Kidney (tissue), 14 donors: ENCODE results near the gene ZNF488. TPM values are rescaled to one million over a fixed set of nuclear protein-coding genes. Genes with fewer than 3 reads are reported as not detected.

Experiments
- DNase-seq, 5 donors: peaks; one replicate each; pipeline ENCODE4 v3.0.0-alpha.2; 2013 to 2020
- FAIRE-seq: peaks from 2 replicates; lab custom pipeline; 2012; peaks lifted over from hg19 to GRCh38; lab: Jason Lieb, UNC
- H3K27ac ChIP-seq, 2 donors: one replicate each; pipeline ENCODE4 v1.7.0; 2013; ENCODE audit warnings: low read depth in 2 of 2, low read length in 2 of 2, inconsistent platforms in 1 of 2
- H3K27me3 ChIP-seq: one replicate; pipeline ENCODE4 v1.7.1; 2013; ENCODE audit warnings: low read length, inconsistent platforms; ENCODE audit not compliant: control insufficient read depth, insufficient read depth
- H3K36me3 ChIP-seq, 3 donors: one replicate each; pipeline versions ENCODE4 v1.7.0 to v1.7.1; 2013; ENCODE audit warnings: low read length in 3 of 3, control low read depth in 1 of 3, inconsistent platforms in 1 of 3; ENCODE audit not compliant: insufficient read depth in 3 of 3, control insufficient read depth in 2 of 3
- H3K4me1 ChIP-seq, 3 donors: one replicate each; pipeline versions ENCODE4 v1.7.0 to v1.7.1; 2013; ENCODE audit warnings: low read length in 3 of 3, inconsistent platforms in 1 of 3, low read depth in 1 of 3; ENCODE audit not compliant: control insufficient read depth in 2 of 3, insufficient read depth in 2 of 3
- H3K4me3 ChIP-seq, 3 donors: one replicate each; pipeline versions ENCODE4 v1.7.0 to v1.8.1; 2013; ENCODE audit warnings: low read length in 3 of 3, control low read depth in 1 of 3, inconsistent platforms in 1 of 3
- H3K9ac ChIP-seq, 3 donors: one replicate each; pipeline versions ENCODE4 v1.7.0 to v1.7.1; 2013; ENCODE audit warnings: low read length in 3 of 3, control low read depth in 1 of 3, inconsistent platforms in 1 of 3
- H3K9me3 ChIP-seq, 3 donors: one replicate each; pipeline versions ENCODE4 v1.7.0 to v1.7.1; 2013; ENCODE audit warnings: low read length in 3 of 3, control low read depth in 1 of 3, inconsistent platforms in 1 of 3; ENCODE audit not compliant: control insufficient read depth in 2 of 3, insufficient read depth in 1 of 3
- intact Hi-C: fragments of 100-400 bp; cut with DNase I; formaldehyde crosslinking; loops from one replicate; pipeline ENCODE4 v1.11.1; 2022
- polyA plus RNA-seq: library from polyadenylated mRNA; stranded (reverse); fragments of 350-450 nt; fragmentation: Illumina TruSeq; extraction: RNeasy Lipid Tissue Mini Kit (QIAGEN cat#74804); gene quantifications from one replicate; pipeline ENCODE4 v1.2.3, GENCODE V29; 2014; ENCODE audit warnings: low read depth, low replicate concordance; ENCODE audit not compliant: insufficient read depth
- total RNA-seq: library from RNA; stranded (reverse); fragmentation: NEBNext Ultra II Directional; extraction: Animal tissue kit (Norgen Biotek cat#: 25700); gene quantifications from one replicate; pipeline ENCODE4 v1.2.1, GENCODE V29; 2021
- TF ChIP-seq, protein P1 (sequence below): IDR thresholded peaks from 3 replicates; pipeline ENCODE4 v1.5.1; 2012; ENCODE audit warnings: mild to moderate bottlenecking, moderate library complexity, borderline replicate concordance; ENCODE audit not compliant: insufficient read depth; ENCODE audit errors: extremely low read depth
- donor health status: control.
- donor health status: control.
- donor health status: control.
- donor health status: control.
- donor health status: control.
- donor health status: DM: yes; HTN: yes; CAD: no.
- donor health status: Normal renal cell carcinoma (clear cell type).

The ZNF488 gene
- total and polyA plus RNA-seq, 2 donors from 2014 or later = 0.09 to 4.0 TPM

DNA sequence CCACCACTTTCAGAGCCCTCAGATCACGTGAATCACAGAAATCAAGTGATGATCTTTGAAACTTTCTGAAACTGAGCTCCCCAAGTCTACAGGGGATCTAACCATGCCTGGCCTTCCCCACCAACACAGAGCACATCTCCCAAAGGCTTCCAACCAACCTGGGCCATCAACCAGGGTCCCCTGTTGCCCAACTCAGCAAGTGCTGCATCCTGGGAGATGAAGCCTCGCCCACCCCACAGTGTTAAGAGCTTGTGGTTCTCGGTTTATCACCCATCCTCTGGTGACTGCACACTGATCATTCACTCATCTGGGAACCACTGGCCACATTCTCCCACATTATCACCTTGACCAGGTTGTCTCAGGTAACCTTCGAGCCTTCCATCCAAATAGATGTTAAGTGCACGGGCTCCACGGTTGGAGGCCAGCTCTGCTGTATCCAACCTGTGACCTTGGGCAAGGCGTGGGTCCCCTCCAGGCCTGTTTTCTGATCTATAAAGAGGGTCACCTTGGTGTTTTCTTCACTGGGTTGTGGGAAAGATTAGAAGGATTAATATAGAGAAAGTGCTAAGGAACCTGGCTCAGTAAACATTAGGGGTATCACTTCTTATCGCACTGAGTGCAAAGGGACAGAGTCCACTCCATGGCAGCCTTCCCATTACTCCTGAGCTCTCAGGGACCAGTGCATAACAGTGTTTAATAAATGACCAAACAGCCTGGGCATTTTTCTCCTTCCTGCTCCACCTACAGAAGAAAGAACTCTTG is 3.6 kb downstream of the ZNF488 start:
- H3K36me3 ChIP-seq = no peaks in the 10 kb centered on the region
- DNase-seq (peak in 2 of 5 donors; percentile 7 to 15), FAIRE-seq (no peak)
- TF ChIP-seq, protein P1, sequence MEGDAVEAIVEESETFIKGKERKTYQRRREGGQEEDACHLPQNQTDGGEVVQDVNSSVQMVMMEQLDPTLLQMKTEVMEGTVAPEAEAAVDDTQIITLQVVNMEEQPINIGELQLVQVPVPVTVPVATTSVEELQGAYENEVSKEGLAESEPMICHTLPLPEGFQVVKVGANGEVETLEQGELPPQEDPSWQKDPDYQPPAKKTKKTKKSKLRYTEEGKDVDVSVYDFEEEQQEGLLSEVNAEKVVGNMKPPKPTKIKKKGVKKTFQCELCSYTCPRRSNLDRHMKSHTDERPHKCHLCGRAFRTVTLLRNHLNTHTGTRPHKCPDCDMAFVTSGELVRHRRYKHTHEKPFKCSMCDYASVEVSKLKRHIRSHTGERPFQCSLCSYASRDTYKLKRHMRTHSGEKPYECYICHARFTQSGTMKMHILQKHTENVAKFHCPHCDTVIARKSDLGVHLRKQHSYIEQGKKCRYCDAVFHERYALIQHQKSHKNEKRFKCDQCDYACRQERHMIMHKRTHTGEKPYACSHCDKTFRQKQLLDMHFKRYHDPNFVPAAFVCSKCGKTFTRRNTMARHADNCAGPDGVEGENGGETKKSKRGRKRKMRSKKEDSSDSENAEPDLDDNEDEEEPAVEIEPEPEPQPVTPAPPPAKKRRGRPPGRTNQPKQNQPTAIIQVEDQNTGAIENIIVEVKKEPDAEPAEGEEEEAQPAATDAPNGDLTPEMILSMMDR = no peak
- H3K9ac ChIP-seq = no peak overlapping the region
- peaks cover 0 to 9% (median 2%) of the 10 kb centered on the region in 3 donors for H3K4me1 ChIP-seq
- no peak overlapping the region for H3K27ac ChIP-seq
- intact Hi-C loops = loop anchor here (5.0 kb wide), 1 partner anchor 1098 kb away; no protein-coding TSS in a partner anchor
- no peak overlapping the region for H3K4me3 ChIP-seq
- H3K27me3 ChIP-seq = no peaks in the 10 kb centered on the region
- H3K9me3 ChIP-seq = no peaks in the 10 kb centered on the region

DNA sequence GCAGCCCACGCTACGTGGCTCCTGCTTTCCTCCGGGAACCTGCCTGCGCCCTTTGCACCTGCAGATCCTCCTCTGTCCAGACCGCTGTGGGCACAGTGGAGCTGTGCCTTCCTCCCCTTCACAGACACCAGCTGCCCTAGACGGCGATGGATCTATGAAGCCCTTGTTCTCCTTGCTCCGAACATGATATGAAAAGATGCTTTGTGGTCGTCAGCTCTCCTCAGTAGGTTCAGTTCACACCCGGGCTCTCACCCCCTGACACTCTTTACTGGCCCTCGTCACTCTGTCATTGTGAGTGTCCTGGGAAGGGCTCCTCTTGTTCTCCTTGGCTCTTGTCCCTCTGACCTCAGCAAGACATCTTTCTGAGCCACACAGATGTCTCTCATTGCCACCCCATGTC is 4.2 kb downstream of the ZNF488 start:
- H3K9me3 ChIP-seq = no peaks in the 10 kb centered on the region
- FAIRE-seq (no peak), DNase-seq (peak in 1 of 5 donors; percentile 7)
- TF ChIP-seq, protein P1 = no peak
- no peak overlapping the region for H3K4me3 ChIP-seq
- H3K36me3 ChIP-seq = no peaks in the 10 kb centered on the region
- H3K27me3 ChIP-seq = no peaks in the 10 kb centered on the region
- H3K9ac ChIP-seq = no peak overlapping the region
- peaks cover 0 to 9% (median 1%) of the 10 kb centered on the region in 3 donors for H3K4me1 ChIP-seq
- intact Hi-C loops = loop anchor here (5.0 kb wide), 1 partner anchor 1098 kb away; no protein-coding TSS in a partner anchor
- no peak overlapping the region for H3K27ac ChIP-seq

DNA sequence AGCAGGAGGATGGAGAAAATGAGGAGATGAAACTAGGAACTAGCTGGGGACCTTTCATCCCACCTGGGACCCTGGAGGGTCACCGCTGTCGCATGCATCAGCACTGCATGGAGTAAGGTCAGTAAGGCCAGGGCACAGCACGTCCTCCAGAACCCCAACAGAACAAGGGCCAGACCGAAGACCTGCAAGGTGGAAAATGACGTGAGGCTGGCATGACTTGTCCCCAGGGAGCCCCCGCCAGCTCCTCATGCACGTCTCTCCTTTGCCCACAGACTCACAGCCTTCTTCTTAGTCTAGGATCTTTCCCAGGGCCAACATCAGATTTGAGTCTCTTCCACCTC is 4.7 kb downstream of the ZNF488 start:
- no peaks in the 10 kb centered on the region for H3K9me3 ChIP-seq
- no peaks in the 10 kb centered on the region for H3K36me3 ChIP-seq
- intact Hi-C loops = no loop called here
- TF ChIP-seq, protein P1 = no peak
- DNase-seq (peak in 1 of 5 donors; percentile 1), FAIRE-seq (no peak)
- no peaks in the 10 kb centered on the region for H3K27me3 ChIP-seq
- peaks cover 0 to 9% (median 0%) of the 10 kb centered on the region in 3 donors for H3K4me1 ChIP-seq
- no peak overlapping the region for H3K27ac ChIP-seq
- H3K9ac ChIP-seq = no peak overlapping the region
- H3K4me3 ChIP-seq = no peak overlapping the region
